Skin epidermis (tissue), 12 donors: ENCODE measurements around the gene ADAT2.

Experiments
- H3K27ac ChIP-seq, 21 experiments: fragments of 200-600 bp; sonication (generic) in 11 of 21; one replicate each; pipeline ENCODE4 v1.5.0; 2020; ENCODE audit warnings: mild to moderate bottlenecking in 3 of 21, inconsistent platforms in 2 of 21, moderate library complexity in 2 of 21
- H3K4me3 ChIP-seq, 7 experiments: fragments of 200-600 bp; sonication (generic) in 2 of 7; one replicate each; pipeline ENCODE4 v1.5.0; 2020; ENCODE audit warnings: inconsistent platforms in 2 of 7, mild to moderate bottlenecking in 2 of 7, moderate library complexity in 1 of 7

ADAT2 gene

DNA sequence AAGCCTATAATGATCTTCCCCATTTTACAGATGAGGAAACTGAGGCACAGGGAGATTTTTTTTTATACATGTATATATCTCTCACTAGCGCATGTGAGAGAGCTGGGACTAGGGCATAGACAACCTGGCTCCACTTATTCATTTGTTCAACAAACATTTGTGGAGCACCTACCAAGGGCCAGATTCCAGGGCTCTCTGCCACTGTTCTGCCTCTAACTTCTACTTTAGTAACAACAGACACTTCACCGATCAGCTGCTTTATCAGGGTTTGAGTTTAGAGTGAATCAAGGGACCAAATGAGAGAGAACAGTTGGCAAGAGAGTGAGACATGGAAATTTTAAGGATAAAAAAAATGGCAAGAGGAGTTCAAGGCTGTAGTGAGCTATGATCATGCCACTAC is 7.4 kb downstream of the ADAT2 start:
- Histone ChIP-seq H3K4me3 (no peak overlapping the region), H3K27ac (no peak overlapping the region)

GRCh38 chr6:143441680-143442545 is 8.6 kb downstream of the ADAT2 start:
- Histone ChIP-seq H3K4me3 (no peak overlapping the region), H3K27ac (peak overlapping the region in 2 of 21 experiments; percentile 31 to 43)

- H3K4me3 ChIP-seq: no peak overlapping the region
- peak overlapping the region in 2 of 21 experiments; percentile 31 to 43 for H3K27ac ChIP-seq
Observed at GRCh38 chr6:143441010-143441409, 9.5 kb downstream of the ADAT2 start.

GRCh38 chr6:143432588-143432987 is 17.9 kb downstream of the ADAT2 start:
- no peak overlapping the region for H3K4me3 ChIP-seq
- no peak overlapping the region for H3K27ac ChIP-seq

DNA sequence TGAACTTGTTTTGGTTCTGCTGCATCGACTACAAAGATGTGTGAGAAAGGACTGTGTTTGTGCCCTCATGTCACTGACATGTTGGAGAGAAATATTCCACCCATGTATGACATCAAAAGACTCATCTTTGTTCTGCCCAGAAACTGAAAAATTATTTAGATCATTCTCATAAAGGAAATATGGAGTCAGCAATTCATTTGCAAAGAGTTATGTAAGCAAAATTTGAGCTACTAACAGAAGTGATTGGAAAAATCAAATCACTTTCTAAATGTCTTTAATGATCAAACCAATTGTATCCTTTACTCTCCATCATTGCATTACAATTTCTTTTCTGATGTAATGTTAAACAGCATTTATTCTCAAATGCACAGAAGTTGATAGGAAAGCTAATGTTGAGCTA is 19.3 kb downstream of the ADAT2 start:
- Histone ChIP-seq H3K4me3 (no peak overlapping the region), H3K27ac (no peak overlapping the region)

DNA sequence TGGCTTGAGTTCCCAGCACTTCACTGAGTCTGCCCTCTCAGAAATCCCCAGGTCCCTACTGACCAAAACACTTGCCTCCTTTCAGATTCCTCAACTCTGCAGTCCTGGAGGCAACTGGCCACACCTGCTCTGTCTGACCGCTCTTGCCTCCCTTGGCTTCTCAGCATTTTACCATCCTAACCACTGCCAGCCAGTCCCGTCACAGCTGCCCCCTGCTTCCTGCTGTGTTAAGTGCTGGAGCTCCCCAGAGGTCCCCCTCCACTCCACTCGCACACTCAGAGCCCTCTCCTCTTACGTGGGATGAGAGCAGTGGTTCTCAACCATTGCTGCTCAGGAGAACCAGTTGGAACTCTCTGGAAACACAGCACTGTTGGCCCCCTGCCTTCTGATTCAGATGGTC is 20.5 kb downstream of the ADAT2 start:
- H3K4me3 ChIP-seq: no peak overlapping the region
- H3K27ac ChIP-seq: no peak overlapping the region

GRCh38 chr6:143427109-143427817 is 23.2 kb downstream of the ADAT2 start:
- H3K27ac ChIP-seq: no peak overlapping the region
- H3K4me3 ChIP-seq: no peak overlapping the region

GRCh38 chr6:143426026-143426425 is 24.5 kb downstream of the ADAT2 start:
- Histone ChIP-seq H3K27ac (no peak overlapping the region), H3K4me3 (no peak overlapping the region)

GRCh38 chr6:143419526-143419925 is 31.0 kb downstream of the ADAT2 start:
- H3K27ac ChIP-seq: no peak overlapping the region

GRCh38 chr6:143414769-143415168 is 35.7 kb downstream of the ADAT2 start:
- H3K4me3 ChIP-seq: no peak overlapping the region

More at GRCh38 chr6:143419526-143419925, 31.0 kb downstream of the ADAT2 start:
- H3K4me3 ChIP-seq: no peak overlapping the region

DNA sequence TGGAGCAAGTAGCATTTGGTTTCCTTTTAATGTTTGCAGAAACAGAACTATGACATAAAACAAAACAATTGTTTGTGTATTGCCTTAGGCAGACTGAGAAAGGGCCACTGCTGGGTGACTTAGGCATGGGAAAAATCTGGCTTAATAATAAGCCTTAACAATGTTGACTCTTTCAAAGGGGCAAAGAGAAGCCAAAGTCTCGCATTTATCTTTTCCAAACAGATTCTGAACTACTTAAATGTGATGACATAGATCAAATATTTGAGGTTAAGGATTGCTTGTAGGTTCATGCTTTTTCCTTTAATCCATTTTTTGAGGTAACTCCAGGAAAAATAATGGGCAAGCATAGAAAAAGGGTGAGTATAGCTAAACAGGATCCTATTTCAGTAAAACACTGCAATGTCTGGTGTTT is 39.6 kb downstream of the ADAT2 start:
- H3K27ac ChIP-seq: peak overlapping the region in 1 of 21 experiments; percentile 8

More at GRCh38 chr6:143414769-143415168, 35.7 kb downstream of the ADAT2 start:
- no peak overlapping the region for H3K27ac ChIP-seq

GRCh38 chr6:143408787-143409162 is 41.7 kb downstream of the ADAT2 start:
- H3K4me3 ChIP-seq: no peak overlapping the region
- no peak overlapping the region for H3K27ac ChIP-seq

More for the DNA sequence above, 39.6 kb downstream of the ADAT2 start:
- no peak overlapping the region for H3K4me3 ChIP-seq

- Histone ChIP-seq H3K4me3 (no peak overlapping the region), H3K27ac (no peak overlapping the region)
Observed at GRCh38 chr6:143408151-143408786, 42.2 kb downstream of the ADAT2 start.

DNA sequence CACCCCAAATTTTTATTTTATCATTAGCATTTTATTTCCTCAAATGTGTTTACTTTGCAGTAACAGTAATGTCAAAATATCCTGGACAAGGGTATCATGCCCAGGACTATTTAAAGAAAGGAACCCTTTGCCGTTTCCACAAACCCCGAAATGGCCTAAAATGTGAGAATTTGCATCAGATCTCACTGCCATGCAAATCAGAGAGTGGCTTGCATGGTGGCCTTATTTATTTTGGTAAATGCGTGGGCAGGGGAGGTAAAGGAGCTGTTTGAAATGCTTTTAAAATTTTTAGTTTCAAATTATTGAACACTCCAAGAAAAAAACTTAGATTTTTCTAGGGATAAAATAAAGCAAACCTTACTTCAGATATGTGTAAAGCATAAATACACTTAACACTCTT is 43.8 kb downstream of the ADAT2 start:
- H3K4me3 ChIP-seq: no peak overlapping the region
- no peak overlapping the region for H3K27ac ChIP-seq

GRCh38 chr6:143405373-143406154 is 44.9 kb downstream of the ADAT2 start:
- H3K27ac ChIP-seq: no peak overlapping the region
- H3K4me3 ChIP-seq: no peak overlapping the region

GRCh38 chr6:143402721-143403336 is 47.7 kb downstream of the ADAT2 start:
- no peak overlapping the region for H3K27ac ChIP-seq
- no peak overlapping the region for H3K4me3 ChIP-seq

GRCh38 chr6:143401636-143402370 is 48.7 kb downstream of the ADAT2 start:
- Histone ChIP-seq H3K4me3 (no peak overlapping the region), H3K27ac (peak overlapping the region in 7 of 21 experiments; percentile 2 to 66 (median 25))

GRCh38 chr6:143401068-143401446 is 49.4 kb downstream of the ADAT2 start:
- H3K27ac ChIP-seq: peak overlapping the region in 13 of 21 experiments; percentile 2 to 66 (median 38)
- no peak overlapping the region for H3K4me3 ChIP-seq
